ENCODE results near the gene ZNF385D.

Gene ZNF385D

DNA sequence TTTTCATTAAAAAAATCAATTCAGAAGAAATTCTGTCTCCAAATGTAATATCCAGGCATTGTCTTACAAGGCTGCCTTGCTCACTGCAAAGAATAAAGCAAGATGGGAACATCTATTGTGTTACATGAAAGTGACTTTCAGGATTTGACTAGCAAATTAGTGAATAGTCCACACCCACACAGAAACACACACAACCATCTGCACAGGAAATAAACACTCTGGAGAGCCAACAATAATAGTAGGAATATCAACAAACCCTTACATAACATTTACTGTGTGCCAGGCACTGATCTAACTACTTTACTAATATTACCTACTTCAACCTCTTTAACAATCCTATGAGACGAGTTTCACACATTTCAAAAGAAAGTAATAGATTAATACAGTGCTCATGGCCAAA is 28.9 kb upstream of the ZNF385D start:
- CTCF ChIA-PET = no interaction called here
- TF ChIP-seq NFRKB (IDR thresholded peaks at IDR 0.05) = no peak
- no peak for TF ChIP-seq LEF1 (IDR thresholded peaks at IDR 0.05; ENCODE audit: borderline replicate concordance)
- no peak for TF ChIP-seq FOXM1 (IDR thresholded peaks at IDR 0.05; ENCODE audit: borderline replicate concordance)
- no peak for TF ChIP-seq CTBP1 (IDR thresholded peaks at IDR 0.05; ENCODE audit: borderline replicate concordance)
- TF ChIP-seq FOXK2 (IDR thresholded peaks at IDR 0.05) = no peak
- no peak for TF ChIP-seq L3MBTL2 (conservative IDR thresholded peaks at IDR 0.05)
- TF ChIP-seq SUZ12 (IDR thresholded peaks at IDR 0.05) = no peak
- TF ChIP-seq, protein P1, sequence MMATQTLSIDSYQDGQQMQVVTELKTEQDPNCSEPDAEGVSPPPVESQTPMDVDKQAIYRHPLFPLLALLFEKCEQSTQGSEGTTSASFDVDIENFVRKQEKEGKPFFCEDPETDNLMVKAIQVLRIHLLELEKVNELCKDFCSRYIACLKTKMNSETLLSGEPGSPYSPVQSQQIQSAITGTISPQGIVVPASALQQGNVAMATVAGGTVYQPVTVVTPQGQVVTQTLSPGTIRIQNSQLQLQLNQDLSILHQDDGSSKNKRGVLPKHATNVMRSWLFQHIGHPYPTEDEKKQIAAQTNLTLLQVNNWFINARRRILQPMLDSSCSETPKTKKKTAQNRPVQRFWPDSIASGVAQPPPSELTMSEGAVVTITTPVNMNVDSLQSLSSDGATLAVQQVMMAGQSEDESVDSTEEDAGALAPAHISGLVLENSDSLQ (IDR thresholded peaks at IDR 0.05) = no peak
- TF ChIP-seq HDGF (IDR thresholded peaks at IDR 0.05; ENCODE audit: borderline replicate concordance) = no peak
- no peak for TF ChIP-seq ZNF384 (IDR thresholded peaks at IDR 0.05)
- POLR2A ChIA-PET = no interaction called here
- no peak for DNase-seq (ENCODE audit: extremely low spot score)

DNA sequence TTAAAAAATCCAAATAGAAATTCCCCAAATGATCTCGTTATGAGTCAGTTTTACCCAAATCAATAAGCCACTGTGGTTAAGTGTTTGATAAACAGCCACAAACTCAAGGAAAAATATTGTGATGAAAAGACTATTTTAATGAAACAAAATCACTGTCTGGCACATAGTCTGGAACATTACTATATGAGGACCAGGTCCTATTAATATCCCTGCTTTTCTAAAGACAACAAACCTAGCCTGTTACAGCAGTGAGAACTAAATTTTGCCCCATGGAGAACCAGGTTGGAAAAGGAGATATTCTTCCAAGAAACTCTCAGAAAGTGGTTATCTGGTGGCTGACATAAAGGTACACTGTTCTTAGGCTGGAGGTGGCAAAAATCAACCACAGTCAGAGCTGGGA is 27.7 kb upstream of the ZNF385D start:
- ChIA-PET POLR2A (no interaction called here), CTCF (no interaction called here)
- no peak for DNase-seq (ENCODE audit: extremely low spot score)
- TF ChIP-seq ZNF384 (IDR thresholded peaks at IDR 0.05) (no peak), ARNT (IDR thresholded peaks at IDR 0.05) (no peak), FOXM1 (IDR thresholded peaks at IDR 0.05; ENCODE audit: borderline replicate concordance) (no peak), L3MBTL2 (conservative IDR thresholded peaks at IDR 0.05) (no peak), BHLHE40 (IDR thresholded peaks at IDR 0.05; ENCODE audit: borderline replicate concordance) (no peak), NFRKB (IDR thresholded peaks at IDR 0.05) (no peak), ELF4 (IDR thresholded peaks at IDR 0.05) (no peak), SP1 (IDR thresholded peaks at IDR 0.05) (no peak), LEF1 (IDR thresholded peaks at IDR 0.05; ENCODE audit: borderline replicate concordance) (no peak)

DNA sequence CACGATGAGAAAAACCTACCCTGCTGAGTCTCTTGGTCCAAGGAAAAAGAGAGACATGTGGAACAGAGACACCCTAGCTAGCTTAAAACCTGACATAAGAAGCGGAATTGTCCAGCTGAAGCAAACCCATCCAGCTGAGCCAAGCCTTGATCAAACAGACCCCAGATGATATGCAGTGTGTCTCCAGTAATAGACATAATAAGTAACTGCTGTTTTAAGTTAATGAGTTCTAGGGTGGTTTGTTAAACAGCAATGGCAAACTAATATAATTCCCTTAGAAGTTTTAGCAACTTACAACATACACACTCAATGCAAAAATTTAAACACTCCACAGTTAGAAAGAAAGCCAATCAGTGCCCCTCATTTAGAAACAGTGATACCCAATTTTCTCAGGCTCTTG is 26.8 kb upstream of the ZNF385D start:
- POLR2A ChIA-PET = no interaction called here
- CTCF ChIA-PET = no interaction called here
- TF ChIP-seq L3MBTL2 (conservative IDR thresholded peaks at IDR 0.05) = no peak
- no peak for TF ChIP-seq TARDBP (IDR thresholded peaks at IDR 0.05)
- no peak for TF ChIP-seq HDGF (IDR thresholded peaks at IDR 0.05; ENCODE audit: borderline replicate concordance)
- no peak for TF ChIP-seq CTBP1 (IDR thresholded peaks at IDR 0.05; ENCODE audit: borderline replicate concordance)
- no peak for TF ChIP-seq FOXA1 (IDR thresholded peaks at IDR 0.05)
- no peak for TF ChIP-seq ELF4 (IDR thresholded peaks at IDR 0.05)
- TF ChIP-seq BHLHE40 (IDR thresholded peaks at IDR 0.05; ENCODE audit: borderline replicate concordance) = no peak
- TF ChIP-seq, protein P1 (IDR thresholded peaks at IDR 0.05) = no peak
- no peak for TF ChIP-seq FOXK2 (IDR thresholded peaks at IDR 0.05)
- no peak for TF ChIP-seq SP1 (IDR thresholded peaks at IDR 0.05)
- no peak for TF ChIP-seq LEF1 (IDR thresholded peaks at IDR 0.05; ENCODE audit: borderline replicate concordance)
- no peak for DNase-seq (ENCODE audit: extremely low spot score)

DNA sequence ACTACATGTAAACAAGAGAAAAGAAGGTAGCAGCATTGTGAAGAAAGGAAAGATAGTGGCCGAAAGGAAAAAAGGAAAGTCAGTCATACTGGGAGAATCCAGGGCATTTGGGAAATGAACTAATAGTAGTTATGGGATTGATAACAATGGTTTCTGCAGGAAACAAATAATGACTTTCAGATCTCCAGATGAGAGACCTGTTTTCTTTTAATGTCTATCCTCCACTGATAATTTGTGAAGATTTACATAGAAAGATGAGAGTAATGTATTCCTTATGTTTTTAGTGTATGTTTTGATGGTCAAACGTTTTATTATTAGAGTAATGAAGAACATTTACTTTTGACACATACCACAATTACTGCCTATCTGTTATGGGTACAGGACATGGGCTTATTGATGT is 15.0 kb upstream of the ZNF385D start:
- no peak for TF ChIP-seq FOXK2 (IDR thresholded peaks at IDR 0.05)
- no peak for TF ChIP-seq SP1 (IDR thresholded peaks at IDR 0.05)
- no peak for TF ChIP-seq HDGF (IDR thresholded peaks at IDR 0.05; ENCODE audit: borderline replicate concordance)
- no peak for TF ChIP-seq ELF4 (IDR thresholded peaks at IDR 0.05)
- TF ChIP-seq, protein P1 (IDR thresholded peaks at IDR 0.05) = no peak
- TF ChIP-seq TARDBP (IDR thresholded peaks at IDR 0.05) = no peak
- no peak for TF ChIP-seq ARNT (IDR thresholded peaks at IDR 0.05)
- TF ChIP-seq ZNF384 (IDR thresholded peaks at IDR 0.05) = no peak
- no peak for TF ChIP-seq NFRKB (IDR thresholded peaks at IDR 0.05)
- TF ChIP-seq CTBP1 (IDR thresholded peaks at IDR 0.05; ENCODE audit: borderline replicate concordance) = no peak
- no peak for TF ChIP-seq FOXM1 (IDR thresholded peaks at IDR 0.05; ENCODE audit: borderline replicate concordance)
- no peak for TF ChIP-seq FOXA1 (IDR thresholded peaks at IDR 0.05)
- TF ChIP-seq BHLHE40 (IDR thresholded peaks at IDR 0.05; ENCODE audit: borderline replicate concordance) = no peak
- no peak for TF ChIP-seq L3MBTL2 (conservative IDR thresholded peaks at IDR 0.05)
- no peak for TF ChIP-seq LEF1 (IDR thresholded peaks at IDR 0.05; ENCODE audit: borderline replicate concordance)
- no peak for TF ChIP-seq SUZ12 (IDR thresholded peaks at IDR 0.05)
- POLR2A ChIA-PET = no interaction called here
- no peak for DNase-seq (ENCODE audit: extremely low spot score)
- CTCF ChIA-PET = no interaction called here

DNA sequence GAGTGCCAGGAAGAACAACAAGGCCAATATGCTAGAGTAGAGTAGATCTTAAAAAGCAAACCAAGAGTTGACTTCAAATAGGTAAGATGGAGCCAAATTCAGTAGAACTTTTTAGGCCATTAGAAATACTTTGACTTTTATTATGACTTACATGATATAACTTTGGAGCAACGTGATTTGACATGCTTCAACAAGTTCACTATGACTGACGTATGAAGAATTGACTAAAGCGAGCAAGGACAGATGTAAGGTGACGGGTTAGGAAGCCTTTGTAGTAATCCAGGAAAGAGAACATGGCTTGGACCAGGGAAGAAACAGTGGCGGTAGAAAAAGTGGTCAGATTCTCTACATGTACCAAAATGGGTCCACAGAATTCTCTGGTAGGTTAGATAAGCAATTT is 4.9 kb upstream of the ZNF385D start:
- ChIA-PET CTCF (no interaction called here), POLR2A (no interaction called here)
- no peak for DNase-seq (ENCODE audit: extremely low spot score)
- TF ChIP-seq SUZ12 (IDR thresholded peaks at IDR 0.05) (no peak), BHLHE40 (IDR thresholded peaks at IDR 0.05; ENCODE audit: borderline replicate concordance) (no peak), TARDBP (IDR thresholded peaks at IDR 0.05) (no peak), FOXK2 (IDR thresholded peaks at IDR 0.05) (no peak), NFRKB (IDR thresholded peaks at IDR 0.05) (no peak), FOXM1 (IDR thresholded peaks at IDR 0.05; ENCODE audit: borderline replicate concordance) (no peak), ELF4 (IDR thresholded peaks at IDR 0.05) (no peak), ARNT (IDR thresholded peaks at IDR 0.05) (no peak), HDGF (IDR thresholded peaks at IDR 0.05; ENCODE audit: borderline replicate concordance) (no peak), SP1 (IDR thresholded peaks at IDR 0.05) (no peak), L3MBTL2 (conservative IDR thresholded peaks at IDR 0.05) (no peak)
- TF ChIP-seq, protein P1 (IDR thresholded peaks at IDR 0.05) = no peak

DNA sequence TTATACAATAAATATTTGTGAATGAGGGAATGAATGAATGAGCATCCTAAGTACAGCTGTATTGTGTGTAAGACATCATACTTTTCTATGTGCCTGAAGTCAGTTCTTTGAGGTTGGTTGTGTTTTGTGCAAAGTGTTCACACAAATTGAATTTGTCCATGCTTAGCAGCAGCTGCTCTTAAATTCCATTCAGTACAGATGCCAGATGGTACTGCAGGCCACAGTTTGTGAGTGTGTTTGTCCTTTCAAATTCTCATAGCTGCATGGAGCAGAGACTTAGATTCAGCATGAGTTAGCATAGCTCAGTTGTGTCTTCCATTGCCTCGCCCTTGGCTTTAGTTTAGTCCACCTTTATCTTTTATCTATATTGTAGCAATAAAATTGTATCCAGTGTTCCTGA is 3.8 kb upstream of the ZNF385D start:
- ChIA-PET CTCF (no interaction called here), POLR2A (no interaction called here)
- TF ChIP-seq SP1 (IDR thresholded peaks at IDR 0.05) (no peak), LEF1 (IDR thresholded peaks at IDR 0.05; ENCODE audit: borderline replicate concordance) (no peak), CTBP1 (IDR thresholded peaks at IDR 0.05; ENCODE audit: borderline replicate concordance) (no peak), TARDBP (IDR thresholded peaks at IDR 0.05) (no peak), NFRKB (IDR thresholded peaks at IDR 0.05) (no peak), BHLHE40 (IDR thresholded peaks at IDR 0.05; ENCODE audit: borderline replicate concordance) (no peak), ZNF384 (IDR thresholded peaks at IDR 0.05) (no peak), FOXM1 (IDR thresholded peaks at IDR 0.05; ENCODE audit: borderline replicate concordance) (no peak), ARNT (IDR thresholded peaks at IDR 0.05) (no peak), FOXK2 (IDR thresholded peaks at IDR 0.05) (no peak), SUZ12 (IDR thresholded peaks at IDR 0.05) (no peak), L3MBTL2 (conservative IDR thresholded peaks at IDR 0.05) (no peak), FOXA1 (IDR thresholded peaks at IDR 0.05) (no peak), HDGF (IDR thresholded peaks at IDR 0.05; ENCODE audit: borderline replicate concordance) (no peak), ELF4 (IDR thresholded peaks at IDR 0.05) (no peak)
- TF ChIP-seq, protein P1 (IDR thresholded peaks at IDR 0.05) = no peak
- DNase-seq (ENCODE audit: extremely low spot score) = no peak
